ENCODE data around the gene CNPPD1.

- TF ChIP-seq CTCF (IDR thresholded peaks at IDR 0.05; ENCODE audit: insufficient read depth, low read length), result no peak
- TF ChIP-seq GABPA (IDR thresholded peaks at IDR 0.05; ENCODE audit: low read depth), result peak; percentile 69
These were observed at the start of gene CNPPD1 for GRCh38 chr2:219176818-219177551.

Measured in HL-60 (cell line).